Endodermal cell (in vitro differentiated cells): ENCODE measurements around the gene MBNL2. TPM values are rescaled to one million over a fixed set of nuclear protein-coding genes. Genes with fewer than 3 reads are reported as not detected.

Source experiments
- DNase-seq: peaks from one replicate; pipeline ENCODE4 v3.0.0-alpha.2; 2017
- H3K27ac ChIP-seq: 2 replicates; pipeline ENCODE4 v1.5.1; 2013; ENCODE audit warnings: mild to moderate bottlenecking, low read depth, low read length, moderate library complexity
- H3K27me3 ChIP-seq: 2 replicates; pipeline ENCODE4 v1.6.1; 2013; ENCODE audit warnings: mild to moderate bottlenecking, low read length, moderate library complexity; ENCODE audit not compliant: insufficient read depth, control insufficient read depth, poor library complexity, severe bottlenecking
- H3K36me3 ChIP-seq: 2 replicates; pipeline ENCODE4 v1.7.0; 2013; ENCODE audit warnings: mild to moderate bottlenecking, low read length, moderate library complexity; ENCODE audit not compliant: control insufficient read depth, insufficient read depth
- H3K4me1 ChIP-seq: one replicate; pipeline ENCODE4 v1.7.0; 2013; ENCODE audit warnings: low read length; ENCODE audit not compliant: control insufficient read depth, insufficient read depth
- H3K4me3 ChIP-seq: 2 replicates; pipeline ENCODE4 v1.5.1; 2013; ENCODE audit warnings: mild to moderate bottlenecking, low read length, moderate library complexity
- H3K9ac ChIP-seq: 2 replicates; pipeline ENCODE4 v1.6.1; 2013; ENCODE audit warnings: mild to moderate bottlenecking, low read length, moderate library complexity; ENCODE audit not compliant: poor library complexity, severe bottlenecking; ENCODE audit errors: extremely low read depth
- H3K9me3 ChIP-seq: 2 replicates; pipeline ENCODE4 v1.6.1; 2013; ENCODE audit warnings: mild to moderate bottlenecking, low read length, moderate library complexity; ENCODE audit not compliant: control insufficient read depth
- H3K27ac Mint-ChIP-seq: 2 replicates; pipeline ENCODE4 v1.8.0; 2020; ENCODE audit warnings: mixed read lengths
- H3K27me3 Mint-ChIP-seq: 2 replicates; pipeline ENCODE4 v1.8.0; 2021; ENCODE audit warnings: mild to moderate bottlenecking, mixed read lengths; ENCODE audit not compliant: insufficient read depth
- H3K36me3 Mint-ChIP-seq: 2 replicates; pipeline ENCODE4 v1.8.0; 2020; ENCODE audit warnings: low read depth, mixed read lengths
- H3K4me1 Mint-ChIP-seq: 2 replicates; pipeline ENCODE4 v1.8.0; 2020; ENCODE audit warnings: mixed read lengths
- H3K4me3 Mint-ChIP-seq: 2 replicates; pipeline ENCODE4 v1.8.0; 2020; ENCODE audit warnings: mild to moderate bottlenecking, moderate library complexity, mixed read lengths
- H3K9me3 Mint-ChIP-seq: 2 replicates; pipeline ENCODE4 v1.8.0; 2020; ENCODE audit warnings: mild to moderate bottlenecking, mixed read lengths
- WGBS, 2 experiments: methylation state at CpG; one replicate each; pipeline versions ENCODE4 v1.1.5 to v1.1.7; 2013; ENCODE audit warnings: missing lambda C conversion rate in 2 of 2, mixed read lengths in 1 of 2; ENCODE audit not compliant: insufficient coverage in 1 of 2, insufficient read length in 1 of 2; 5-methylcytosine and 5-hydroxymethylcytosine counted together
- total RNA-seq, 2 donors: library from RNA; stranded (reverse); fragmentation: NEBNext Ultra II Directional in 1 of 2; extraction: Animal tissue kit (Norgen Biotek cat#: 25700) in 1 of 2; gene quantifications; 2 replicates in 1 of 2; 3 replicates in 1 of 2; pipeline ENCODE4 v1.2.1, GENCODE V29; 2021
- TF ChIP-seq, protein P1 (sequence below): fragments of 200-600 bp; sonication (generic); conservative IDR thresholded peaks from 2 replicates; pipeline ENCODE4 v1.5.0; 2021; ENCODE audit warnings: antibody characterized with exemption, mild to moderate bottlenecking

The MBNL2 gene
- total RNA-seq, 2 donors from 2014 or later, result 1.7 to 3.3 TPM

GRCh38 chr13:97234742-97235141 lies 12.6 kb downstream of the MBNL2 start:
- Histone ChIP-seq H3K9me3 (no peaks in the 10 kb centered on the region), H3K36me3 (no peaks in the 10 kb centered on the region), H3K4me3 (no peak overlapping the region), H3K4me1 (no peaks in the 10 kb centered on the region), H3K27ac (no peak overlapping the region), H3K27me3 (peaks cover 98% of the 10 kb centered on the region), H3K9ac (no peak overlapping the region)
- H3K27me3 Mint-ChIP-seq, result peaks cover 98% of the 10 kb centered on the region
- TF ChIP-seq, protein P1, sequence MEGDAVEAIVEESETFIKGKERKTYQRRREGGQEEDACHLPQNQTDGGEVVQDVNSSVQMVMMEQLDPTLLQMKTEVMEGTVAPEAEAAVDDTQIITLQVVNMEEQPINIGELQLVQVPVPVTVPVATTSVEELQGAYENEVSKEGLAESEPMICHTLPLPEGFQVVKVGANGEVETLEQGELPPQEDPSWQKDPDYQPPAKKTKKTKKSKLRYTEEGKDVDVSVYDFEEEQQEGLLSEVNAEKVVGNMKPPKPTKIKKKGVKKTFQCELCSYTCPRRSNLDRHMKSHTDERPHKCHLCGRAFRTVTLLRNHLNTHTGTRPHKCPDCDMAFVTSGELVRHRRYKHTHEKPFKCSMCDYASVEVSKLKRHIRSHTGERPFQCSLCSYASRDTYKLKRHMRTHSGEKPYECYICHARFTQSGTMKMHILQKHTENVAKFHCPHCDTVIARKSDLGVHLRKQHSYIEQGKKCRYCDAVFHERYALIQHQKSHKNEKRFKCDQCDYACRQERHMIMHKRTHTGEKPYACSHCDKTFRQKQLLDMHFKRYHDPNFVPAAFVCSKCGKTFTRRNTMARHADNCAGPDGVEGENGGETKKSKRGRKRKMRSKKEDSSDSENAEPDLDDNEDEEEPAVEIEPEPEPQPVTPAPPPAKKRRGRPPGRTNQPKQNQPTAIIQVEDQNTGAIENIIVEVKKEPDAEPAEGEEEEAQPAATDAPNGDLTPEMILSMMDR, result no peak
- WGBS, 2 experiments, result 90 to 92% methylated on average over 11 to 13 of the region's 13 CpGs
- peaks cover 4% of the 10 kb centered on the region for H3K4me1 Mint-ChIP-seq
- H3K36me3 Mint-ChIP-seq, result no peaks in the 10 kb centered on the region
- no peak overlapping the region for H3K27ac Mint-ChIP-seq
- no peaks in the 10 kb centered on the region for H3K9me3 Mint-ChIP-seq
- no peak for DNase-seq
- H3K4me3 Mint-ChIP-seq, result no peak overlapping the region

GRCh38 chr13:97235549-97236231 lies 13.6 kb downstream of the MBNL2 start:
- DNase-seq, result no peak
- no peak overlapping the region for H3K27ac ChIP-seq
- Mint-ChIP-seq H3K4me1 (peaks cover 4% of the 10 kb centered on the region), H3K4me3 (no peak overlapping the region), H3K27ac (no peak overlapping the region), H3K9me3 (no peaks in the 10 kb centered on the region), H3K36me3 (no peaks in the 10 kb centered on the region), H3K27me3 (peaks cover 96% of the 10 kb centered on the region)
- 95 to 96% methylated on average over 16 to 18 of the region's 18 CpGs for WGBS, 2 experiments
- H3K9ac ChIP-seq, result no peak overlapping the region
- peaks cover 98% of the 10 kb centered on the region for H3K27me3 ChIP-seq
- TF ChIP-seq, protein P1, result no peak
- H3K9me3 ChIP-seq, result no peaks in the 10 kb centered on the region
- H3K4me1 ChIP-seq, result no peaks in the 10 kb centered on the region
- no peaks in the 10 kb centered on the region for H3K36me3 ChIP-seq
- H3K4me3 ChIP-seq, result no peak overlapping the region

DNA sequence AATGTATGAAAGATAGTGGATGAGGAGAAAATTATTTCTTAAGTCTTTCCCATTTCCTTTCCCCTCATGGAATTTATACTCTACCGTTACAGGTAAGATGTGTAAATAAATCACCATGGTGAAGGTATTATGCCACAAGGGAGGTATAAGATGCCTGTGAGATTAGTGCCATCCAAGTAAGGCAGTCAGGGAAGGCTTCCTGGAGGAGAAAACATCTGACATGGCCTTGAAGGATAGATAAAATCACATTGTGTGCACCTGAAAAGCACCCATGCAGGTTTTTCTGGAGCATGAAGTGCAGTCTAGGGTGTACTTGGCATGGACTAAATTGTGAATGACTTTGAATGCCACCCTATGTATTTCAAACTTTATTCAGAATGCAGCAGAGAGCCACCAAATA lies 15.3 kb downstream of the MBNL2 start:
- no peaks in the 10 kb centered on the region for H3K9me3 ChIP-seq
- no peaks in the 10 kb centered on the region for H3K36me3 ChIP-seq
- H3K27ac ChIP-seq, result no peak overlapping the region
- WGBS, 2 experiments, result 100% methylated on average over 1 of the region's 1 CpG; no CpG with 5 or more reads in 1 of the 2 experiments
- DNase-seq, result no peak
- TF ChIP-seq, protein P1, result no peak
- no peak overlapping the region for H3K9ac ChIP-seq
- Mint-ChIP-seq H3K27ac (no peak overlapping the region), H3K27me3 (peaks cover 96% of the 10 kb centered on the region), H3K4me3 (no peak overlapping the region), H3K36me3 (no peaks in the 10 kb centered on the region), H3K9me3 (no peaks in the 10 kb centered on the region), H3K4me1 (peaks cover 4% of the 10 kb centered on the region)
- no peaks in the 10 kb centered on the region for H3K4me1 ChIP-seq
- no peak overlapping the region for H3K4me3 ChIP-seq
- peaks cover 89% of the 10 kb centered on the region for H3K27me3 ChIP-seq
